IMR-90 (cell line): Measurements from ENCODE around the gene CRIM1. TPM values are rescaled to one million over a fixed set of nuclear protein-coding genes. Genes with fewer than 3 reads are reported as not detected.

Experiments
- ATAC-seq: fragments of 200-7000 bp; cut with Tn5 transposase; 2 replicates; pipeline ENCODE4 v1.9.1; 2020; ENCODE audit warnings: low read depth, mild to moderate bottlenecking, moderate library complexity
- BruUV-seq: library from RNA; stranded (reverse); fragments of 400-500 nt; replicated peaks from 2 replicates; lab custom pipeline; 2021; lab: Mats Ljungman, UMichigan
- CTCF ChIA-PET: fragments of 300-600 bp; formaldehyde crosslinking; extraction: SDS; loops from one replicate; lab custom pipeline; 2021; ENCODE audit warnings: antibody characterized with exemption; lab: Yijun Ruan, JAX
- POLR2A ChIA-PET: fragments of 300-600 bp; sonication (Branson Sonifier 250); formaldehyde crosslinking; loops from one replicate; lab custom pipeline; 2022; ENCODE audit warnings: antibody characterized with exemption; ENCODE audit not compliant: unreplicated experiment; lab: Charles Lee
- DNase-seq: peaks from one replicate; pipeline ENCODE4 v3.0.0; 2013
- H2AFZ ChIP-seq: replicated peaks from 2 replicates; pipeline ENCODE3; 2013; ENCODE audit warnings: low read length, mild to moderate bottlenecking; ENCODE audit not compliant: poor library complexity
- H2AK5ac ChIP-seq: 2 replicates; pipeline ENCODE4 v1.6.1; 2013; ENCODE audit warnings: low read depth, low read length, inconsistent platforms
- H2AK9ac ChIP-seq: replicated peaks from 2 replicates; pipeline ENCODE3; 2013; ENCODE audit warnings: mild to moderate bottlenecking, low read depth, low read length, moderate library complexity; ENCODE audit not compliant: poor library complexity
- H2BK120ac ChIP-seq: 2 replicates; pipeline ENCODE4 v1.6.1; 2013; ENCODE audit warnings: low read depth, low read length, inconsistent platforms
- H2BK15ac ChIP-seq: 3 replicates; pipeline ENCODE4 v1.6.1; 2013; ENCODE audit warnings: low read depth, low read length, inconsistent platforms
- H2BK20ac ChIP-seq: 2 replicates; pipeline ENCODE4 v1.6.1; 2013; ENCODE audit warnings: low read depth, mild to moderate bottlenecking, inconsistent platforms, low read length, moderate library complexity
- H2BK5ac ChIP-seq: 2 replicates; pipeline ENCODE4 v1.6.1; 2013; ENCODE audit warnings: mild to moderate bottlenecking, low read depth, low read length, inconsistent platforms; ENCODE audit not compliant: poor library complexity, severe bottlenecking
- H3K14ac ChIP-seq: replicated peaks from 2 replicates; pipeline ENCODE4 v1.6.1; 2013; ENCODE audit warnings: low read depth, low read length, inconsistent platforms
- H3K18ac ChIP-seq: 2 replicates; pipeline ENCODE4 v1.6.1; 2013; ENCODE audit warnings: low read depth, low read length, control low read depth
- H3K23ac ChIP-seq: 2 replicates; pipeline ENCODE4 v1.6.1; 2013; ENCODE audit warnings: low read depth, low read length, inconsistent platforms
- H3K27ac ChIP-seq: 2 replicates; pipeline ENCODE4 v1.5.1; 2013; ENCODE audit warnings: mild to moderate bottlenecking, control low read depth, low read length; ENCODE audit not compliant: insufficient read depth
- H3K27me3 ChIP-seq: 2 replicates; pipeline ENCODE4 v1.6.1; 2013; ENCODE audit warnings: low read length; ENCODE audit not compliant: control insufficient read depth, insufficient read depth
- H3K36me3 ChIP-seq: 2 replicates; pipeline ENCODE4 v1.6.1; 2013; ENCODE audit warnings: low read length, mixed read lengths; ENCODE audit not compliant: control insufficient read depth, insufficient read depth
- H3K4ac ChIP-seq: 2 replicates; pipeline ENCODE4 v1.6.1; 2013; ENCODE audit warnings: low read depth, low read length, inconsistent platforms
- H3K4me1 ChIP-seq: 2 replicates; pipeline ENCODE4 v1.6.1; 2013; ENCODE audit warnings: low read length, mixed read lengths; ENCODE audit not compliant: control insufficient read depth, insufficient read depth
- H3K4me2 ChIP-seq: 2 replicates; pipeline ENCODE4 v1.6.1; 2013; ENCODE audit warnings: low read depth, mild to moderate bottlenecking, control low read depth, low read length, moderate library complexity
- H3K4me3 ChIP-seq: 2 replicates; pipeline ENCODE4 v1.5.1; 2013; ENCODE audit warnings: low read depth, mild to moderate bottlenecking, control low read depth, low read length, moderate library complexity; ENCODE audit not compliant: insufficient read depth
- H3K56ac ChIP-seq: 2 replicates; pipeline ENCODE4 v1.6.1; 2013; ENCODE audit warnings: low read length, inconsistent platforms; ENCODE audit not compliant: insufficient read depth; ENCODE audit errors: extremely low read depth
- H3K79me1 ChIP-seq, 2 experiments: 2 replicates each; pipeline ENCODE4 v1.6.1; 2013; ENCODE audit warnings: low read length in 2 of 2, inconsistent platforms in 1 of 2, low read depth in 1 of 2
- H3K9ac ChIP-seq: 2 replicates; pipeline ENCODE4 v1.6.1; 2013; ENCODE audit warnings: low read depth, low read length, control low read depth
- H3K9me1 ChIP-seq: 2 replicates; pipeline ENCODE4 v1.6.1; 2013; ENCODE audit warnings: low read length, inconsistent platforms; ENCODE audit not compliant: insufficient read depth
- H3K9me3 ChIP-seq: 2 replicates; pipeline ENCODE4 v1.6.1; 2013; ENCODE audit warnings: low read length; ENCODE audit not compliant: control insufficient read depth, insufficient read depth
- H4K20me1 ChIP-seq: 2 replicates; pipeline ENCODE4 v1.6.1; 2013; ENCODE audit warnings: low read length, inconsistent platforms; ENCODE audit not compliant: insufficient read depth
- H4K5ac ChIP-seq: 2 replicates; pipeline ENCODE4 v1.6.1; 2013; ENCODE audit warnings: mild to moderate bottlenecking, low read depth, low read length, control low read depth
- H4K8ac ChIP-seq, 2 experiments: 2 replicates each; pipeline ENCODE4 v1.6.1; 2013; ENCODE audit warnings: low read depth in 2 of 2, low read length in 2 of 2, control low read depth in 1 of 2, inconsistent platforms in 1 of 2
- H4K91ac ChIP-seq: 2 replicates; pipeline ENCODE4 v1.6.1; 2013; ENCODE audit warnings: low read depth, low read length, inconsistent platforms; ENCODE audit not compliant: insufficient read depth
- FOS ChIP-seq: fragments of 150-350 bp; IDR thresholded peaks from 2 replicates; pipeline ENCODE4 v1.6.1; 2016; ENCODE audit warnings: low read depth, low read length
- POLR2A ChIP-seq: IDR thresholded peaks from 2 replicates; pipeline ENCODE4 v1.6.1; 2012; ENCODE audit warnings: mild to moderate bottlenecking, low read depth, low read length
- WGBS, 2 experiments: methylation state at CpG; one replicate each; pipeline versions ENCODE4 v1.1.5 to v1.1.7; 2013; ENCODE audit warnings: missing lambda C conversion rate in 2 of 2; ENCODE audit not compliant: insufficient read length in 1 of 2; ENCODE audit errors: extremely low coverage in 2 of 2; 5-methylcytosine and 5-hydroxymethylcytosine counted together
- dilution Hi-C: fragments of 300-500 bp; cut with HindIII; formaldehyde crosslinking; loops from one replicate; pipeline ENCODE4 v1.14.3; 2018; ENCODE audit warnings: low sequenced_read_pairs; ENCODE audit not compliant: unreplicated experiment
- in situ Hi-C: fragments of 300-500 bp; cut with MboI; formaldehyde crosslinking; loops from 3 replicates; pipeline ENCODE4 v1.14.3; 2019; ENCODE audit warnings: low sequenced_read_pairs, inconsistent platforms, mixed read lengths
- intact Hi-C: fragments of 100-400 bp; cut with micrococcal nuclease; formaldehyde crosslinking; loops from 2 replicates; pipeline ENCODE4 v1.10.0; 2022
- polyA plus RNA-seq, 3 experiments: library from polyadenylated mRNA; depleted of rRNA; stranded (reverse); fragments of >200 nt; gene quantifications; 2 replicates each; pipeline ENCODE4 v1.2.3, GENCODE V29; 2012; ENCODE audit warnings: low replicate concordance in 1 of 3
- total RNA-seq: library from RNA; depleted of rRNA; stranded (reverse); fragments of >200 nt; gene quantifications from 2 replicates; pipeline ENCODE4 v1.2.3, GENCODE V29; 2012

Gene CRIM1
- total and polyA plus RNA-seq, 2 of the 4 experiments (the other 2 are of a cell fraction) = 285 to 490 TPM

- H2BK15ac ChIP-seq = no peak overlapping the region
- ChIA-PET CTCF (interaction anchor here (0.6 kb wide), 1 partner anchor 111 kb away, joined by 3 read pairs; no protein-coding TSS in a partner anchor), POLR2A (no interaction called here)
- intact Hi-C loops (no loop called here), dilution Hi-C loops (no loop called here), in situ Hi-C loops (loop anchor here (10.0 kb wide), 1 partner anchor 111 kb away; no protein-coding TSS in a partner anchor)
- H3K56ac ChIP-seq = no peak overlapping the region
- no peak overlapping the region for H3K4me2 ChIP-seq
- no peak overlapping the region for H3K18ac ChIP-seq
- 0 out of 2 replicates have a peak overlapping the region, but pooled peaks have one; percentile 9 for H4K5ac ChIP-seq
- peaks cover 5% of the 10 kb centered on the region for H3K4me1 ChIP-seq
- ATAC-seq (no peak), DNase-seq (no peak)
- H4K20me1 ChIP-seq = no peaks in the 10 kb centered on the region
- no peak overlapping the region for H3K9ac ChIP-seq
- H3K36me3 ChIP-seq = peaks cover 30% of the 10 kb centered on the region
- H3K14ac ChIP-seq = peak overlapping the region; percentile 28; the same call in 1 of the 2 replicates
- TF ChIP-seq FOS (no peak), POLR2A (0 out of 2 replicates have a peak, but pooled peaks have one; percentile 25)
- no peak overlapping the region for H3K27ac ChIP-seq
- 0 out of 2 replicates have a peak overlapping the region, but pooled peaks have one; percentile 6 for H2AK5ac ChIP-seq
- H3K23ac ChIP-seq = no peak overlapping the region; the same call in 1 of the 2 replicates
- H2BK5ac ChIP-seq = peak overlapping the region; percentile 47
- peaks cover 4% of the 10 kb centered on the region; the same call in 1 of the 2 replicates for H3K9me1 ChIP-seq
- H2BK20ac ChIP-seq = no peak overlapping the region
- H3K27me3 ChIP-seq = no peaks in the 10 kb centered on the region
- peaks cover 20 to 28% of the 10 kb centered on the region in 2 experiments for H3K79me1 ChIP-seq
- no CpG with 5 or more reads among the region's 4 CpGs for WGBS, 2 experiments
- no TSS peak for BruUV-seq
- no peaks in the 10 kb centered on the region for H3K9me3 ChIP-seq
- no peak overlapping the region for H3K4me3 ChIP-seq
- H2AFZ ChIP-seq = no peak overlapping the region
- peak overlapping the region; percentile 3 to 47; a peak in 1 of 4 replicates for H4K8ac ChIP-seq
- 0 out of 2 replicates have a peak overlapping the region, but pooled peaks have one; percentile 8 for H2BK120ac ChIP-seq
- H3K4ac ChIP-seq = peak overlapping the region; percentile 71
- no peak overlapping the region for H4K91ac ChIP-seq
- no peak overlapping the region for H2AK9ac ChIP-seq
These were observed 198.1 kb downstream of the CRIM1 start for GRCh38 chr2:36553683-36554082.
